ENCODE measurements around the gene M1AP. TPM values are rescaled to one million over a fixed set of nuclear protein-coding genes. Genes with fewer than 3 reads are reported as not detected.

The M1AP gene
- polyA plus RNA-seq, 3 donors: 1.00 to 4.6 (median 1.8) TPM

DNA sequence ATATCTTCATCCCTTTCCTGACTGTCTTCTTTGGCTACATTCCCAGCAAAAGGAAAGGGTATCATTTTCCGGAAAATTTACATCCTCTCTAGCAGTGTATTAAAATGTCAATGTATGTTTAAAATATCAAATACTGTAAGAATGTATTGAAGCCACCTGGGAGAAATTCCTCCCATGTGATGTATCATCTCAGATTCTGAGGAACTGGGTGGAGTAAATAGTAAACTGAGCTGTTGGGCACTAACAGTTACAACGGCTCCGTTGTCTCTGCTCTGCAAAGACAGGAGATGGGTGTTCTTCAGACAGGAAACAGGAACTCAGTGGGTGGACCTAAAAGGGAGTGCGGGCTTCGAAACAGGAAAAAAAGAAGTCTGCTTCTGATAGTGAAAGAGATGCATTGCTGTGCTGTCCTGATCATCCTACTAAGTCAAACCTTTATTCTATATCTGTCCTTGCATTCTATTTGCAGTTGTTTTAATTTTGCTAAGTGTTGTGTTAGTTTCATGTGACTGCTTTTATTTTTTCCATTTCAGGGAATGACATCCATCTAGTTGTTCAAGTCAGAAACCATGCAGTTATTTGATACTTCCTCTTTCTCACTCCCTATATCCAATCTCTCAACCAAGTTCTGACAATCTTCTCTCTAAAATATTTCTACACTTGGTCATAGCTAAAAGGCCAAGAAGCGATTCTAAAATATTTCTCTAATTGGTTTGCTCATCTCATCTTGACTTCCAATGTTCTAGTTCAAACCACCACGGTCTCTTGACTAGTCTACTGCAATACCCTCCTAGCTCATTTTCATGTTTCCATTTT, 74.2 kb downstream of the M1AP start:
- Histone ChIP-seq H3K79me2 (ENCODE audit: insufficient read depth, low read length) (peaks cover 7% of the 10 kb centered on the region), H3K36me3 (replicated peaks in 1 of 2; ENCODE audit: control insufficient read depth in 1 of 2, insufficient read depth in 2 of 2, low read length in 2 of 2) (no peaks in the 10 kb centered on the region), H3K27me3 (ENCODE audit: control insufficient read depth in 2 of 2, insufficient read depth in 2 of 2, low read length in 2 of 2) (no peaks in the 10 kb centered on the region), H3K4me2 (replicated peaks; ENCODE audit: extremely low read depth, low read length, poor library complexity, severe bottlenecking) (peak overlapping the region; percentile 74), H3K9me3 (replicated peaks in 1 of 2; ENCODE audit: control insufficient read depth in 1 of 2, insufficient read depth in 1 of 2, low read length in 2 of 2) (no peaks in the 10 kb centered on the region), H3K4me3 (replicated peaks in 1 of 3; ENCODE audit: low read depth in 2 of 3, low read length in 3 of 3) (peak overlapping the region; percentile 6 to 63 (median 15)), H2AFZ (ENCODE audit: insufficient read depth, low read depth, low read length, poor library complexity, severe bottlenecking) (no peak overlapping the region), H3K4me1 (ENCODE audit: control insufficient read depth in 1 of 2, insufficient read depth in 2 of 2, low read length in 2 of 2) (peaks cover 83 to 92% of the 10 kb centered on the region in 2 donors), H4K20me1 (ENCODE audit: insufficient read depth, low read length) (no peaks in the 10 kb centered on the region), H3K27ac (ENCODE audit: low read depth in 1 of 2, low read length in 2 of 2) (peak overlapping the region in 1 of 2 donors; percentile 88), H3K9ac (ENCODE audit: insufficient read depth, low read length, poor library complexity, severe bottlenecking) (no peak overlapping the region)
- H3K9me3 Mint-ChIP-seq: no peaks in the 10 kb centered on the region
- TF ChIP-seq, protein P1, sequence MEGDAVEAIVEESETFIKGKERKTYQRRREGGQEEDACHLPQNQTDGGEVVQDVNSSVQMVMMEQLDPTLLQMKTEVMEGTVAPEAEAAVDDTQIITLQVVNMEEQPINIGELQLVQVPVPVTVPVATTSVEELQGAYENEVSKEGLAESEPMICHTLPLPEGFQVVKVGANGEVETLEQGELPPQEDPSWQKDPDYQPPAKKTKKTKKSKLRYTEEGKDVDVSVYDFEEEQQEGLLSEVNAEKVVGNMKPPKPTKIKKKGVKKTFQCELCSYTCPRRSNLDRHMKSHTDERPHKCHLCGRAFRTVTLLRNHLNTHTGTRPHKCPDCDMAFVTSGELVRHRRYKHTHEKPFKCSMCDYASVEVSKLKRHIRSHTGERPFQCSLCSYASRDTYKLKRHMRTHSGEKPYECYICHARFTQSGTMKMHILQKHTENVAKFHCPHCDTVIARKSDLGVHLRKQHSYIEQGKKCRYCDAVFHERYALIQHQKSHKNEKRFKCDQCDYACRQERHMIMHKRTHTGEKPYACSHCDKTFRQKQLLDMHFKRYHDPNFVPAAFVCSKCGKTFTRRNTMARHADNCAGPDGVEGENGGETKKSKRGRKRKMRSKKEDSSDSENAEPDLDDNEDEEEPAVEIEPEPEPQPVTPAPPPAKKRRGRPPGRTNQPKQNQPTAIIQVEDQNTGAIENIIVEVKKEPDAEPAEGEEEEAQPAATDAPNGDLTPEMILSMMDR (IDR thresholded peaks at IDR 0.05): no peak
- H3K4me1 Mint-ChIP-seq: peaks cover 73% of the 10 kb centered on the region
- peak overlapping the region; percentile 64 to 71 for H3K4me3 Mint-ChIP-seq
- H3K27me3 Mint-ChIP-seq (ENCODE audit: low read depth in 3 of 3): peaks cover 0 to 3% (median 0%) of the 10 kb centered on the region in 3 donors
- peak overlapping the region; percentile 66 to 94 (median 79) for H3K27ac Mint-ChIP-seq
- 13% methylated on average over 4 of the region's 7 CpGs for WGBS (ENCODE audit: insufficient coverage)
- no peaks in the 10 kb centered on the region for H3K36me3 Mint-ChIP-seq
- peak; percentile 52 to 67 (median 65) for DNase-seq
- intact Hi-C loops (cut with micrococcal nuclease): no loop called here

DNA sequence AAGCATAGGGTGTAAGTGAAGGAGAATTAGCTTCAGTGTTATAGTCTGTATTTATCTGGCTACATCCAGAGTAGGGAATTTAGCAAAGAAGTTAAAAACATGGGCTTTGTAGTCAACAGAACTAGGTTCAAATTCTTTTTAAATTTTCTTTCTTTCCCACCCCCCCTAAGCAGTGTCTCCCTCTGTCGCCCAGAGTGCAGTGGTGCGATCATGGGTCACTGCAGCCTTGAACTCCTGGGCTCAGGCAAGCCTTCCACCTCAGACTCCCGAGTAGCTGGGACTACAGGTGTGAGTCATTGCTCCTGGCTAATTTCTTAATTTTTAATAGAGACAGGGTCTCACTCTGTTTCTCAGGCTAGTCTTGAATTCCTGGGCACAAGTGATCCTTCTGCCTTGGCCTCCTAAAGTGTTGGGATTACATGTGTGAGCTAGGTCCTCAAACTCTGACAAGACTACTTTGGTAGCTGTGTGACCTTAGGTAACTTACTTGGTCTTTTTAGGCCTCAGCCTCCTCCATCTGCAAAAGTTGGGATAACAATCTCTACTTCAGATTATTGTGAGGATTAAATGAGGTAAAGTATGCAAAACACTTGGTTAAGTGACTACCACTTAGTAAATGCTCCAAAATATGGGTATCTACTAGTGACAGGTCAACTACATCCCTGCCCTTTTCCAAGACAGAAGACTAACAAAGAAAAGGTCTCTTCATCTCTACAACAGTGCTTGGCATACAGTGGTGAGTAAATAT, 75.8 kb downstream of the M1AP start:
- Mint-ChIP-seq H3K4me1 (peaks cover 72% of the 10 kb centered on the region), H3K9me3 (peaks cover 0 to 3% (median 0%) of the 10 kb centered on the region in 7 donors), H3K4me3 (no peak overlapping the region), H3K27me3 (ENCODE audit: low read depth in 3 of 3) (peaks cover 0 to 3% (median 0%) of the 10 kb centered on the region in 3 donors), H3K36me3 (peaks cover 0 to 4% of the 10 kb centered on the region in 2 donors), H3K27ac (peak overlapping the region in 5 of 7 donors; percentile 19 to 61 (median 47))
- Histone ChIP-seq H3K4me3 (replicated peaks in 1 of 3; ENCODE audit: low read depth in 2 of 3, low read length in 3 of 3) (no peak overlapping the region), H3K4me1 (ENCODE audit: control insufficient read depth in 1 of 2, insufficient read depth in 2 of 2, low read length in 2 of 2) (peaks cover 83 to 92% of the 10 kb centered on the region in 2 donors), H3K4me2 (replicated peaks; ENCODE audit: extremely low read depth, low read length, poor library complexity, severe bottlenecking) (no peak overlapping the region), H3K27me3 (ENCODE audit: control insufficient read depth in 2 of 2, insufficient read depth in 2 of 2, low read length in 2 of 2) (no peaks in the 10 kb centered on the region), H3K27ac (ENCODE audit: low read depth in 1 of 2, low read length in 2 of 2) (peak overlapping the region in 1 of 2 donors; percentile 61), H3K9ac (ENCODE audit: insufficient read depth, low read length, poor library complexity, severe bottlenecking) (no peak overlapping the region), H3K79me2 (ENCODE audit: insufficient read depth, low read length) (peaks cover 7% of the 10 kb centered on the region), H2AFZ (ENCODE audit: insufficient read depth, low read depth, low read length, poor library complexity, severe bottlenecking) (no peak overlapping the region), H4K20me1 (ENCODE audit: insufficient read depth, low read length) (no peaks in the 10 kb centered on the region), H3K36me3 (replicated peaks in 1 of 2; ENCODE audit: control insufficient read depth in 1 of 2, insufficient read depth in 2 of 2, low read length in 2 of 2) (no peaks in the 10 kb centered on the region), H3K9me3 (replicated peaks in 1 of 2; ENCODE audit: control insufficient read depth in 1 of 2, insufficient read depth in 1 of 2, low read length in 2 of 2) (no peaks in the 10 kb centered on the region)
- WGBS (ENCODE audit: insufficient coverage): 94% methylated on average over 3 of the region's 3 CpGs
- no peak for DNase-seq
- TF ChIP-seq, protein P1 (IDR thresholded peaks at IDR 0.05): no peak
- intact Hi-C loops (cut with micrococcal nuclease): no loop called here

Data from CD14-positive monocyte (primary cell).